ENCODE results near the gene SND1. TPM values are rescaled to one million over a fixed set of nuclear protein-coding genes. Genes with fewer than 3 reads are reported as not detected.

SND1 gene
- total RNA-seq, 1 experiment from 2014 or later = 218 TPM

GRCh38 chr7:127635659-127636285 is 16.2 kb upstream of the SND1 start:
- no peak for DNase-seq
- Histone ChIP-seq H2AFZ (ENCODE audit: low read length) (no peak overlapping the region), H4K91ac (ENCODE audit: insufficient read length, low read depth, low read length) (no peak overlapping the region), H2BK15ac (ENCODE audit: low read depth, low read length) (no peak overlapping the region), H3K56ac (ENCODE audit: insufficient read length, low read depth, low read length) (no peak overlapping the region), H2BK20ac (ENCODE audit: low read depth, low read length, poor library complexity, severe bottlenecking) (no peak overlapping the region), H3K23ac (ENCODE audit: insufficient read length, low read depth, low read length) (no peak overlapping the region), H3K79me1 (ENCODE audit: insufficient read depth, low read depth, low read length, poor library complexity, severe bottlenecking) (no peaks in the 10 kb centered on the region), H3K4ac (ENCODE audit: low read depth, low read length) (no peak overlapping the region), H3K4me2 (ENCODE audit: insufficient read depth, insufficient read length, low read length) (no peak overlapping the region), H3K9me3 (ENCODE audit: control insufficient read depth, low read depth, low read length) (no peaks in the 10 kb centered on the region), H3K23me2 (ENCODE audit: insufficient read length, low read depth, low read length, poor library complexity, severe bottlenecking) (no peaks in the 10 kb centered on the region), H3K4me1 (ENCODE audit: insufficient read depth, low read length) (no peaks in the 10 kb centered on the region), H3K14ac (ENCODE audit: insufficient read depth, low read length) (no peak overlapping the region), H4K8ac (replicated peaks; ENCODE audit: insufficient read length, low read depth, low read length) (no peak overlapping the region), H4K5ac (ENCODE audit: insufficient read length, low read depth, low read length) (no peak overlapping the region), H3K18ac (ENCODE audit: insufficient read length, low read depth, low read length) (no peak overlapping the region), H3K27ac (ENCODE audit: insufficient read length, low read depth, low read length) (no peak overlapping the region), H4K20me1 (ENCODE audit: control insufficient read depth, insufficient read depth, insufficient read length) (no peaks in the 10 kb centered on the region), H3K9ac (ENCODE audit: extremely low read depth, insufficient read length, low read length) (no peak overlapping the region), H3T11ph (ENCODE audit: low read length) (no peak overlapping the region), H3K79me2 (ENCODE audit: insufficient read depth, low read length) (no peaks in the 10 kb centered on the region), H2BK12ac (ENCODE audit: insufficient read length, low read depth, low read length) (no peak overlapping the region), H2BK120ac (ENCODE audit: low read depth, low read length, poor library complexity, severe bottlenecking) (no peak overlapping the region), H3K27me3 (ENCODE audit: insufficient read depth, low read length) (no peaks in the 10 kb centered on the region), H2BK5ac (ENCODE audit: insufficient read length, low read length) (no peak overlapping the region), H2AK5ac (ENCODE audit: insufficient read length, low read length) (no peak overlapping the region)
- H3K27ac Mint-ChIP-seq = no peak overlapping the region
- H3K27me3 Mint-ChIP-seq (ENCODE audit: low read depth) = peaks cover 18% of the 10 kb centered on the region
- H3K4me1 Mint-ChIP-seq = no peaks in the 10 kb centered on the region
- no peaks in the 10 kb centered on the region for H3K36me3 Mint-ChIP-seq (ENCODE audit: insufficient read depth in 1 of 3, low read depth in 3 of 3)
- H3K9me3 Mint-ChIP-seq = no peaks in the 10 kb centered on the region
- H3K4me3 Mint-ChIP-seq = no peak overlapping the region
- TF ChIP-seq CTCF (conservative IDR thresholded peaks at IDR 0.05) = no peak
- no CpG with 5 or more reads among the region's 3 CpGs for WGBS (ENCODE audit: extremely low coverage, insufficient read length, low lambda C conversion rate)

Measured in H9 (cell line).